ENCODE measurements around the gene LRG1.

- TF ChIP-seq POLR2AphosphoS5 (IDR thresholded peaks at IDR 0.05; ENCODE audit: low read depth, low read length): no peak
- TF ChIP-seq POLR2A (IDR thresholded peaks at IDR 0.05; ENCODE audit: low read depth, low read length): no peak
- no peak for TF ChIP-seq SPI1 (IDR thresholded peaks at IDR 0.05; ENCODE audit: low read depth, low read length)
These were observed 43.5 kb downstream of the LRG1 start for GRCh38 chr19:4496304-4496703.

Data from GM12891 (cell line).